H9 (cell line): ENCODE measurements around the gene MYO3A. TPM values are rescaled to one million over a fixed set of nuclear protein-coding genes. Genes with fewer than 3 reads are reported as not detected.

Experiments
- DNase-seq: peaks from one replicate; pipeline ENCODE4 v3.0.0-alpha.2; 2017
- H2AFZ ChIP-seq: one replicate; pipeline ENCODE4 v1.6.1; 2013; ENCODE audit warnings: mild to moderate bottlenecking, low read length, control low read depth, moderate library complexity
- H2AK5ac ChIP-seq: 2 replicates; pipeline ENCODE4 v1.6.1; 2013; ENCODE audit warnings: low read length, control low read depth, mixed read lengths; ENCODE audit not compliant: insufficient read length
- H2BK120ac ChIP-seq: one replicate; pipeline ENCODE4 v1.6.1; 2013; ENCODE audit warnings: low read depth, mild to moderate bottlenecking, low read length, control low read depth, inconsistent platforms; ENCODE audit not compliant: poor library complexity, severe bottlenecking
- H2BK12ac ChIP-seq: 2 replicates; pipeline ENCODE4 v1.6.1; 2013; ENCODE audit warnings: low read length, control low read depth, mixed read lengths, low read depth; ENCODE audit not compliant: insufficient read length
- H2BK15ac ChIP-seq: 2 replicates; pipeline ENCODE4 v1.6.1; 2013; ENCODE audit warnings: low read depth, low read length, control low read depth
- H2BK20ac ChIP-seq: one replicate; pipeline ENCODE4 v1.6.1; 2013; ENCODE audit warnings: low read depth, mild to moderate bottlenecking, low read length, control low read depth, inconsistent platforms; ENCODE audit not compliant: poor library complexity, severe bottlenecking
- H2BK5ac ChIP-seq: 2 replicates; pipeline ENCODE4 v1.6.1; 2013; ENCODE audit warnings: low read length, control low read depth, mixed read lengths; ENCODE audit not compliant: insufficient read length
- H3K14ac ChIP-seq: 2 replicates; pipeline ENCODE4 v1.6.1; 2013; ENCODE audit warnings: low read length, control low read depth; ENCODE audit not compliant: insufficient read depth
- H3K18ac ChIP-seq: 2 replicates; pipeline ENCODE4 v1.6.1; 2013; ENCODE audit warnings: low read depth, mild to moderate bottlenecking, mixed read lengths, low read length, control low read depth; ENCODE audit not compliant: insufficient read length
- H3K23ac ChIP-seq: 2 replicates; pipeline ENCODE4 v1.6.1; 2013; ENCODE audit warnings: low read length, control low read depth, mixed read lengths, low read depth; ENCODE audit not compliant: insufficient read length
- H3K23me2 ChIP-seq: 2 replicates; pipeline ENCODE4 v1.6.1; 2013; ENCODE audit warnings: low read depth, mild to moderate bottlenecking, mixed read lengths, low read length, control low read depth; ENCODE audit not compliant: insufficient read length, poor library complexity, severe bottlenecking
- H3K27ac ChIP-seq: 2 replicates; pipeline ENCODE4 v1.5.1; 2013; ENCODE audit warnings: low read length, control low read depth, mixed read lengths, low read depth; ENCODE audit not compliant: insufficient read length
- H3K27me3 ChIP-seq: 2 replicates; pipeline ENCODE4 v1.6.1; 2013; ENCODE audit warnings: low read length, control low read depth, inconsistent platforms; ENCODE audit not compliant: insufficient read depth
- H3K4ac ChIP-seq: 2 replicates; pipeline ENCODE4 v1.6.1; 2013; ENCODE audit warnings: low read depth, mild to moderate bottlenecking, control low read depth, inconsistent platforms, low read length, moderate library complexity
- H3K4me1 ChIP-seq: 2 replicates; pipeline ENCODE4 v1.6.1; 2013; ENCODE audit warnings: low read length, control low read depth, inconsistent platforms; ENCODE audit not compliant: insufficient read depth
- H3K4me2 ChIP-seq: 2 replicates; pipeline ENCODE4 v1.6.1; 2013; ENCODE audit warnings: low read length, control low read depth, mixed read lengths; ENCODE audit not compliant: insufficient read length, insufficient read depth
- H3K56ac ChIP-seq: 2 replicates; pipeline ENCODE4 v1.6.1; 2013; ENCODE audit warnings: low read depth, mild to moderate bottlenecking, mixed read lengths, low read length, control low read depth; ENCODE audit not compliant: insufficient read length
- H3K79me1 ChIP-seq: 2 replicates; pipeline ENCODE4 v1.6.1; 2013; ENCODE audit warnings: low read depth, mild to moderate bottlenecking, moderate library complexity, low read length, control low read depth, inconsistent platforms; ENCODE audit not compliant: insufficient read depth, poor library complexity, severe bottlenecking
- H3K79me2 ChIP-seq: 2 replicates; pipeline ENCODE4 v1.6.1; 2013; ENCODE audit warnings: low read length, control low read depth, inconsistent platforms; ENCODE audit not compliant: insufficient read depth
- H3K9ac ChIP-seq: 2 replicates; pipeline ENCODE4 v1.6.1; 2013; ENCODE audit warnings: low read length, control low read depth, mixed read lengths; ENCODE audit not compliant: insufficient read length; ENCODE audit errors: extremely low read depth
- H3K9me3 ChIP-seq: one replicate; pipeline ENCODE4 v1.6.1; 2013; ENCODE audit warnings: low read depth, low read length, inconsistent platforms; ENCODE audit not compliant: control insufficient read depth
- H3T11ph ChIP-seq: one replicate; pipeline ENCODE4 v1.6.1; 2013; ENCODE audit warnings: mild to moderate bottlenecking, low read length, control low read depth, inconsistent platforms
- H4K20me1 ChIP-seq: one replicate; pipeline ENCODE4 v1.6.1; 2013; ENCODE audit not compliant: control insufficient read depth, insufficient read length, insufficient read depth
- H4K5ac ChIP-seq: 2 replicates; pipeline ENCODE4 v1.6.1; 2013; ENCODE audit warnings: low read depth, mild to moderate bottlenecking, mixed read lengths, low read length, control low read depth; ENCODE audit not compliant: insufficient read length
- H4K8ac ChIP-seq: replicated peaks from 2 replicates; pipeline ENCODE4 v1.6.1; 2013; ENCODE audit warnings: low read length, control low read depth, mixed read lengths, low read depth; ENCODE audit not compliant: insufficient read length
- H4K91ac ChIP-seq: 2 replicates; pipeline ENCODE4 v1.6.1; 2013; ENCODE audit warnings: low read depth, mild to moderate bottlenecking, moderate library complexity, mixed read lengths, low read length, control low read depth; ENCODE audit not compliant: insufficient read length
- H3K27ac Mint-ChIP-seq, 3 experiments: 2 replicates in 2 of 3; 3 replicates in 1 of 3; pipeline ENCODE4 v1.8.0; 2020 to 2021; ENCODE audit warnings: mixed read lengths in 3 of 3, mild to moderate bottlenecking in 1 of 3, moderate library complexity in 1 of 3
- H3K27me3 Mint-ChIP-seq: 2 replicates; pipeline ENCODE4 v1.8.0; 2021; ENCODE audit warnings: low read depth, mild to moderate bottlenecking, moderate library complexity, mixed read lengths
- H3K36me3 Mint-ChIP-seq, 3 experiments: 2 replicates in 2 of 3; 3 replicates in 1 of 3; pipeline ENCODE4 v1.8.0; 2020 to 2021; ENCODE audit warnings: low read depth in 3 of 3, mixed read lengths in 3 of 3; ENCODE audit not compliant: insufficient read depth in 1 of 3
- H3K4me1 Mint-ChIP-seq, 2 experiments: 2 replicates each; pipeline ENCODE4 v1.8.0; 2020; ENCODE audit warnings: mixed read lengths in 2 of 2
- H3K4me3 Mint-ChIP-seq, 2 experiments: 2 replicates in 1 of 2; 3 replicates in 1 of 2; pipeline ENCODE4 v1.8.0; 2020 to 2021; ENCODE audit warnings: mild to moderate bottlenecking in 2 of 2, mixed read lengths in 2 of 2, moderate library complexity in 1 of 2
- H3K9me3 Mint-ChIP-seq, 2 experiments: 2 replicates in 1 of 2; 3 replicates in 1 of 2; pipeline ENCODE4 v1.8.0; 2020; ENCODE audit warnings: mild to moderate bottlenecking in 2 of 2, mixed read lengths in 2 of 2, moderate library complexity in 1 of 2
- CTCF ChIP-seq: fragments of 200-600 bp; sonication (generic); conservative IDR thresholded peaks from 3 replicates; pipeline ENCODE4 v1.8.0; 2021; ENCODE audit warnings: antibody characterized with exemption, mild to moderate bottlenecking
- WGBS: extraction: QIAGEN DNeasy Blood & Tissue Kit; methylation state at CpG from one replicate; pipeline ENCODE4 v1.1.7; 2013; ENCODE audit warnings: missing lambda C conversion rate, low lambda C conversion rate, mixed read lengths; ENCODE audit not compliant: insufficient read length; ENCODE audit errors: extremely low coverage; 5-methylcytosine and 5-hydroxymethylcytosine counted together
- total RNA-seq: library from RNA; stranded (reverse); gene quantifications from 2 replicates; pipeline ENCODE4 v1.2.1, GENCODE V29; 2021

MYO3A gene
- total RNA-seq, 1 experiment from 2014 or later, result 4.3 TPM

- no CpG with 5 or more reads among the region's 2 CpGs for WGBS
- H4K8ac ChIP-seq, result no peak overlapping the region
- no peak overlapping the region for H3K9ac ChIP-seq
- Mint-ChIP-seq H3K27me3 (no peaks in the 10 kb centered on the region; the same call in 1 of the 2 replicates), H3K27ac (no peak overlapping the region), H3K36me3 (no peaks in the 10 kb centered on the region), H3K4me1 (peaks cover 38 to 39% of the 10 kb centered on the region in 2 experiments), H3K4me3 (no peak overlapping the region), H3K9me3 (no peaks in the 10 kb centered on the region)
- H3K79me1 ChIP-seq, result no peaks in the 10 kb centered on the region
- TF ChIP-seq CTCF, result no peak
- no peak overlapping the region for H2AK5ac ChIP-seq
- H3K4me2 ChIP-seq, result no peak overlapping the region
- H4K5ac ChIP-seq, result no peak overlapping the region
- H3K4me1 ChIP-seq, result peaks cover 3% of the 10 kb centered on the region; the same call in 1 of the 2 replicates
- no peak overlapping the region for H3T11ph ChIP-seq
- H2BK12ac ChIP-seq, result no peak overlapping the region
- no peak overlapping the region for H4K91ac ChIP-seq
- H2BK20ac ChIP-seq, result no peak overlapping the region
- H2AFZ ChIP-seq, result no peak overlapping the region
- no peak overlapping the region for H2BK120ac ChIP-seq
- H3K56ac ChIP-seq, result no peak overlapping the region
- H3K9me3 ChIP-seq, result no peaks in the 10 kb centered on the region
- no peaks in the 10 kb centered on the region for H3K79me2 ChIP-seq
- H3K27ac ChIP-seq, result no peak overlapping the region
- H3K14ac ChIP-seq, result no peak overlapping the region
- H3K18ac ChIP-seq, result no peak overlapping the region
- no peaks in the 10 kb centered on the region for H4K20me1 ChIP-seq
- H3K27me3 ChIP-seq, result no peaks in the 10 kb centered on the region
- H3K23me2 ChIP-seq, result no peaks in the 10 kb centered on the region
- no peak overlapping the region for H2BK15ac ChIP-seq
- H3K23ac ChIP-seq, result no peak overlapping the region
- no peak overlapping the region for H3K4ac ChIP-seq
- no peak for DNase-seq
- no peak overlapping the region for H2BK5ac ChIP-seq
Observed at GRCh38 chr10:26173837-26174236, 239.8 kb downstream of the MYO3A start.
